Measurements from ENCODE around the gene PHACTR1.

The PHACTR1 gene

GRCh38 chr6:13288481-13288880 lies 571.9 kb downstream of the PHACTR1 start:
- H3K4ac ChIP-seq (ENCODE audit: low read length): no peak overlapping the region
- H2AK5ac ChIP-seq (ENCODE audit: low read depth, low read length): no peak overlapping the region
- H3K4me3 ChIP-seq (ENCODE audit: low read length in 2 of 2): no peak overlapping the region
- H2BK12ac ChIP-seq (ENCODE audit: low read length): no peak overlapping the region
- no peaks in the 10 kb centered on the region for H3K27me3 ChIP-seq (ENCODE audit: control insufficient read depth in 3 of 3, insufficient read depth in 3 of 3, low read depth in 1 of 3, low read length in 3 of 3)
- H3K18ac ChIP-seq (ENCODE audit: low read length): no peak overlapping the region
- peaks cover 16 to 23% of the 10 kb centered on the region in 2 donors for H3K9me3 ChIP-seq (replicated peaks in 1 of 2; ENCODE audit: control insufficient read depth in 2 of 2, insufficient read depth in 1 of 2, low read depth in 1 of 2, low read length in 2 of 2)
- no peak overlapping the region for H3K14ac ChIP-seq (ENCODE audit: low read length)
- no peak overlapping the region for H3K23ac ChIP-seq (ENCODE audit: low read depth, low read length, poor library complexity)
- WGBS, 2 donors (ENCODE audit: extremely low coverage in 2 of 2, insufficient read length in 2 of 2, insufficient replicate concordance in 1 of 2): no CpG with 5 or more reads among the region's 9 CpGs
- H3K36me3 ChIP-seq (replicated peaks in 1 of 2; ENCODE audit: control insufficient read depth in 2 of 2, insufficient read depth in 2 of 2, low read length in 2 of 2): peaks cover 24 to 39% of the 10 kb centered on the region in 2 donors
- H2AFZ ChIP-seq (ENCODE audit: low read length): no peak overlapping the region
- no peak overlapping the region for H3K27ac ChIP-seq (replicated peaks; ENCODE audit: low read length)
- H3K4me1 ChIP-seq (ENCODE audit: control insufficient read depth in 2 of 2, insufficient read depth in 1 of 2, low read depth in 1 of 2, low read length in 2 of 2): no peaks in the 10 kb centered on the region
- no peak overlapping the region for H3K4me2 ChIP-seq (ENCODE audit: insufficient read depth, low read length, poor library complexity, severe bottlenecking)
- H2BK15ac ChIP-seq (ENCODE audit: low read length): no peak overlapping the region
- no peak overlapping the region for H2BK120ac ChIP-seq (ENCODE audit: low read depth, low read length)
- no peak overlapping the region for H4K8ac ChIP-seq (ENCODE audit: low read depth, low read length)
- DNase-seq (ENCODE audit: low spot score): no peak
- no peak overlapping the region for H4K91ac ChIP-seq (ENCODE audit: low read depth, low read length, poor library complexity)
- no peak overlapping the region for H2BK5ac ChIP-seq (ENCODE audit: low read length)
- peaks cover 2% of the 10 kb centered on the region for H3K79me1 ChIP-seq (ENCODE audit: low read depth, low read length)
- no peak overlapping the region for H3K9ac ChIP-seq (ENCODE audit: low read depth, low read length, poor library complexity)

GRCh38 chr6:13288969-13289391 lies 572.4 kb downstream of the PHACTR1 start:
- no peak overlapping the region for H2BK15ac ChIP-seq (ENCODE audit: low read length)
- peaks cover 27 to 43% of the 10 kb centered on the region in 2 donors for H3K36me3 ChIP-seq (replicated peaks in 1 of 2; ENCODE audit: control insufficient read depth in 2 of 2, insufficient read depth in 2 of 2, low read length in 2 of 2)
- H3K27ac ChIP-seq (replicated peaks; ENCODE audit: low read length): no peak overlapping the region

GRCh38 chr6:13289789-13290318 lies 573.3 kb downstream of the PHACTR1 start:
- Histone ChIP-seq H3K23ac (ENCODE audit: low read depth, low read length, poor library complexity) (no peak overlapping the region), H3K27ac (replicated peaks; ENCODE audit: low read length) (no peak overlapping the region), H2BK15ac (ENCODE audit: low read length) (no peak overlapping the region), H2BK5ac (ENCODE audit: low read length) (no peak overlapping the region), H3K9ac (ENCODE audit: low read depth, low read length, poor library complexity) (no peak overlapping the region), H3K4me2 (ENCODE audit: insufficient read depth, low read length, poor library complexity, severe bottlenecking) (no peak overlapping the region), H2BK12ac (ENCODE audit: low read length) (no peak overlapping the region), H3K4me1 (ENCODE audit: control insufficient read depth in 2 of 2, insufficient read depth in 1 of 2, low read depth in 1 of 2, low read length in 2 of 2) (no peaks in the 10 kb centered on the region), H2BK120ac (ENCODE audit: low read depth, low read length) (no peak overlapping the region), H4K91ac (ENCODE audit: low read depth, low read length, poor library complexity) (no peak overlapping the region), H3K79me1 (ENCODE audit: low read depth, low read length) (peaks cover 2% of the 10 kb centered on the region), H4K8ac (ENCODE audit: low read depth, low read length) (no peak overlapping the region), H3K18ac (ENCODE audit: low read length) (no peak overlapping the region), H2AFZ (ENCODE audit: low read length) (no peak overlapping the region), H3K27me3 (ENCODE audit: control insufficient read depth in 3 of 3, insufficient read depth in 3 of 3, low read depth in 1 of 3, low read length in 3 of 3) (no peaks in the 10 kb centered on the region), H2AK5ac (ENCODE audit: low read depth, low read length) (no peak overlapping the region), H3K14ac (ENCODE audit: low read length) (no peak overlapping the region), H3K36me3 (replicated peaks in 1 of 2; ENCODE audit: control insufficient read depth in 2 of 2, insufficient read depth in 2 of 2, low read length in 2 of 2) (peaks cover 36 to 52% of the 10 kb centered on the region in 2 donors), H3K4ac (ENCODE audit: low read length) (no peak overlapping the region), H3K9me3 (replicated peaks in 1 of 2; ENCODE audit: control insufficient read depth in 2 of 2, insufficient read depth in 1 of 2, low read depth in 1 of 2, low read length in 2 of 2) (peaks cover 16 to 23% of the 10 kb centered on the region in 2 donors), H3K4me3 (ENCODE audit: low read length in 2 of 2) (no peak overlapping the region)
- no peak for DNase-seq (ENCODE audit: low spot score)
- WGBS, 2 donors (ENCODE audit: extremely low coverage in 2 of 2, insufficient read length in 2 of 2, insufficient replicate concordance in 1 of 2): no CpG with 5 or more reads among the region's 9 CpGs

More at GRCh38 chr6:13288969-13289391, 572.4 kb downstream of the PHACTR1 start:
- H2AK5ac ChIP-seq (ENCODE audit: low read depth, low read length): no peak overlapping the region
- no peak overlapping the region for H3K9ac ChIP-seq (ENCODE audit: low read depth, low read length, poor library complexity)
- H4K8ac ChIP-seq (ENCODE audit: low read depth, low read length): no peak overlapping the region
- H2BK12ac ChIP-seq (ENCODE audit: low read length): no peak overlapping the region
- no peak overlapping the region for H3K14ac ChIP-seq (ENCODE audit: low read length)
- H2BK5ac ChIP-seq (ENCODE audit: low read length): no peak overlapping the region
- H3K9me3 ChIP-seq (replicated peaks in 1 of 2; ENCODE audit: control insufficient read depth in 2 of 2, insufficient read depth in 1 of 2, low read depth in 1 of 2, low read length in 2 of 2): peaks cover 16 to 23% of the 10 kb centered on the region in 2 donors
- no peak overlapping the region for H3K4ac ChIP-seq (ENCODE audit: low read length)
- H3K18ac ChIP-seq (ENCODE audit: low read length): no peak overlapping the region
- no peak overlapping the region for H3K23ac ChIP-seq (ENCODE audit: low read depth, low read length, poor library complexity)
- no peak overlapping the region for H2BK120ac ChIP-seq (ENCODE audit: low read depth, low read length)
- no CpG with 5 or more reads among the region's 13 CpGs for WGBS, 2 donors (ENCODE audit: extremely low coverage in 2 of 2, insufficient read length in 2 of 2, insufficient replicate concordance in 1 of 2)
- no peak for DNase-seq (ENCODE audit: low spot score)
- no peak overlapping the region for H4K91ac ChIP-seq (ENCODE audit: low read depth, low read length, poor library complexity)
- no peak overlapping the region for H3K4me3 ChIP-seq (ENCODE audit: low read length in 2 of 2)
- H3K4me2 ChIP-seq (ENCODE audit: insufficient read depth, low read length, poor library complexity, severe bottlenecking): no peak overlapping the region
- no peak overlapping the region for H2AFZ ChIP-seq (ENCODE audit: low read length)
- H3K79me1 ChIP-seq (ENCODE audit: low read depth, low read length): peaks cover 2% of the 10 kb centered on the region
- H3K4me1 ChIP-seq (ENCODE audit: control insufficient read depth in 2 of 2, insufficient read depth in 1 of 2, low read depth in 1 of 2, low read length in 2 of 2): no peaks in the 10 kb centered on the region
- H3K27me3 ChIP-seq (ENCODE audit: control insufficient read depth in 3 of 3, insufficient read depth in 3 of 3, low read depth in 1 of 3, low read length in 3 of 3): no peaks in the 10 kb centered on the region

GRCh38 chr6:13290335-13290734 lies 573.8 kb downstream of the PHACTR1 start:
- no CpG with 5 or more reads among the region's 2 CpGs for WGBS, 2 donors (ENCODE audit: extremely low coverage in 2 of 2, insufficient read length in 2 of 2, insufficient replicate concordance in 1 of 2)
- H3K23ac ChIP-seq (ENCODE audit: low read depth, low read length, poor library complexity): no peak overlapping the region
- no peak overlapping the region for H3K4ac ChIP-seq (ENCODE audit: low read length)
- no peak overlapping the region for H2BK15ac ChIP-seq (ENCODE audit: low read length)
- H3K27me3 ChIP-seq (ENCODE audit: control insufficient read depth in 3 of 3, insufficient read depth in 3 of 3, low read depth in 1 of 3, low read length in 3 of 3): no peaks in the 10 kb centered on the region
- H3K18ac ChIP-seq (ENCODE audit: low read length): no peak overlapping the region
- peaks cover 16 to 23% of the 10 kb centered on the region in 2 donors for H3K9me3 ChIP-seq (replicated peaks in 1 of 2; ENCODE audit: control insufficient read depth in 2 of 2, insufficient read depth in 1 of 2, low read depth in 1 of 2, low read length in 2 of 2)
- no peak overlapping the region for H3K27ac ChIP-seq (replicated peaks; ENCODE audit: low read length)
- H4K8ac ChIP-seq (ENCODE audit: low read depth, low read length): no peak overlapping the region
- H4K91ac ChIP-seq (ENCODE audit: low read depth, low read length, poor library complexity): no peak overlapping the region
- H3K36me3 ChIP-seq (replicated peaks in 1 of 2; ENCODE audit: control insufficient read depth in 2 of 2, insufficient read depth in 2 of 2, low read length in 2 of 2): peaks cover 39 to 57% of the 10 kb centered on the region in 2 donors
- no peak overlapping the region for H2AK5ac ChIP-seq (ENCODE audit: low read depth, low read length)
- H2BK120ac ChIP-seq (ENCODE audit: low read depth, low read length): no peak overlapping the region
- H3K79me1 ChIP-seq (ENCODE audit: low read depth, low read length): peaks cover 2% of the 10 kb centered on the region
- no peak overlapping the region for H2BK5ac ChIP-seq (ENCODE audit: low read length)
- H3K4me1 ChIP-seq (ENCODE audit: control insufficient read depth in 2 of 2, insufficient read depth in 1 of 2, low read depth in 1 of 2, low read length in 2 of 2): no peaks in the 10 kb centered on the region
- H3K4me2 ChIP-seq (ENCODE audit: insufficient read depth, low read length, poor library complexity, severe bottlenecking): no peak overlapping the region
- H2AFZ ChIP-seq (ENCODE audit: low read length): no peak overlapping the region
- no peak overlapping the region for H3K9ac ChIP-seq (ENCODE audit: low read depth, low read length, poor library complexity)
- H3K14ac ChIP-seq (ENCODE audit: low read length): no peak overlapping the region
- no peak for DNase-seq (ENCODE audit: low spot score)
- H3K4me3 ChIP-seq (ENCODE audit: low read length in 2 of 2): no peak overlapping the region
- H2BK12ac ChIP-seq (ENCODE audit: low read length): no peak overlapping the region
